Osteoblast (primary cell): ENCODE data around the gene ONECUT1. TPM values are rescaled to one million over a fixed set of nuclear protein-coding genes. Genes with fewer than 3 reads are reported as not detected.
A peak's percentile ranks its signal among the peaks of the same experiment; 100 is the strongest.

Experiments
- DNase-seq: peaks from one replicate; pipeline ENCODE4 v3.0.0; 2011; ENCODE audit warnings: low spot score, mixed read lengths; ENCODE audit not compliant: insufficient read length; ENCODE audit errors: missing footprints
- H2AFZ ChIP-seq: 2 replicates; pipeline ENCODE4 v1.6.0; 2011; ENCODE audit warnings: mild to moderate bottlenecking, low read length
- H3K27ac ChIP-seq: 2 replicates; pipeline ENCODE4 v1.5.1; 2011; ENCODE audit warnings: mild to moderate bottlenecking, low read depth, low read length, moderate library complexity
- H3K27me3 ChIP-seq: 2 replicates; pipeline ENCODE4 v1.6.0; 2012; ENCODE audit warnings: mild to moderate bottlenecking, control low read depth, inconsistent platforms, low read length, moderate library complexity; ENCODE audit not compliant: insufficient read depth
- H3K36me3 ChIP-seq: 2 replicates; pipeline ENCODE4 v1.5.1; 2011; ENCODE audit warnings: mild to moderate bottlenecking, low read length, control low read depth, moderate library complexity; ENCODE audit not compliant: insufficient read depth
- H3K4me1 ChIP-seq: 2 replicates; pipeline ENCODE4 v1.5.1; 2011; ENCODE audit warnings: mild to moderate bottlenecking, low read length, control low read depth, moderate library complexity; ENCODE audit not compliant: insufficient read depth
- H3K4me2 ChIP-seq: 2 replicates; pipeline ENCODE4 v1.6.0; 2011; ENCODE audit warnings: mild to moderate bottlenecking, low read length; ENCODE audit not compliant: insufficient read depth
- H3K4me3 ChIP-seq: fragments of 200-600 bp; sonication (generic); 3 replicates; pipeline ENCODE4 v1.5.1; 2012; ENCODE audit warnings: mild to moderate bottlenecking, low read length, inconsistent platforms; ENCODE audit not compliant: insufficient read depth
- H3K79me2 ChIP-seq: 2 replicates; pipeline ENCODE4 v1.6.0; 2012; ENCODE audit warnings: mild to moderate bottlenecking, low read length, control low read depth, inconsistent platforms; ENCODE audit not compliant: insufficient read depth
- H3K9me3 ChIP-seq: 2 replicates; pipeline ENCODE4 v1.5.1; 2011; ENCODE audit warnings: low read depth, low read length, control low read depth
- H4K20me1 ChIP-seq: 2 replicates; pipeline ENCODE4 v1.6.0; 2012; ENCODE audit warnings: mild to moderate bottlenecking, low read length, control low read depth; ENCODE audit not compliant: insufficient read depth
- CTCF ChIP-seq: IDR thresholded peaks from 2 replicates; pipeline ENCODE4 v1.5.1; 2011; ENCODE audit warnings: mild to moderate bottlenecking, low read depth, low read length, moderate library complexity; ENCODE audit errors: extremely low read depth
- total RNA-seq: library from RNA; depleted of rRNA; stranded (reverse); fragments of >200 nt; gene quantifications from 2 replicates; pipeline ENCODE4 v1.2.3, GENCODE V29; 2012

ONECUT1 gene
- total RNA-seq, 1 donor: not detected

- no peak for TF ChIP-seq CTCF
- H2AFZ ChIP-seq: no peak overlapping the region
- H3K36me3 ChIP-seq: no peaks in the 10 kb centered on the region
- H4K20me1 ChIP-seq: no peaks in the 10 kb centered on the region
- H3K4me1 ChIP-seq: no peaks in the 10 kb centered on the region
- peaks cover 94% of the 10 kb centered on the region for H3K27me3 ChIP-seq
- H3K9me3 ChIP-seq: no peaks in the 10 kb centered on the region
- peak; percentile 58 for DNase-seq
- no peak overlapping the region for H3K4me3 ChIP-seq
- H3K79me2 ChIP-seq: no peaks in the 10 kb centered on the region
- no peak overlapping the region for H3K27ac ChIP-seq
- H3K4me2 ChIP-seq: no peak overlapping the region
These were observed 13.6 kb upstream of the ONECUT1 start for GRCh38 chr15:52803467-52804306.

- peaks cover 99% of the 10 kb centered on the region for H3K27me3 ChIP-seq
- no peak overlapping the region for H3K27ac ChIP-seq
- no peak for TF ChIP-seq CTCF
- no peaks in the 10 kb centered on the region for H4K20me1 ChIP-seq
- no peaks in the 10 kb centered on the region for H3K36me3 ChIP-seq
- H3K4me3 ChIP-seq: no peak overlapping the region
- no peak for DNase-seq
- no peaks in the 10 kb centered on the region for H3K79me2 ChIP-seq
- H3K9me3 ChIP-seq: no peaks in the 10 kb centered on the region
- H2AFZ ChIP-seq: no peak overlapping the region
- H3K4me2 ChIP-seq: no peak overlapping the region
- H3K4me1 ChIP-seq: no peaks in the 10 kb centered on the region
These were observed 13.0 kb upstream of the ONECUT1 start for GRCh38 chr15:52803108-52803466.

- Histone ChIP-seq H4K20me1 (no peaks in the 10 kb centered on the region), H3K4me1 (no peaks in the 10 kb centered on the region), H3K36me3 (no peaks in the 10 kb centered on the region), H3K4me2 (no peak overlapping the region), H3K27me3 (peaks cover 99% of the 10 kb centered on the region), H3K27ac (no peak overlapping the region), H3K79me2 (no peaks in the 10 kb centered on the region), H3K9me3 (no peaks in the 10 kb centered on the region), H3K4me3 (no peak overlapping the region), H2AFZ (no peak overlapping the region)
- no peak for DNase-seq
- TF ChIP-seq CTCF: no peak
These were observed 12.0 kb upstream of the ONECUT1 start for GRCh38 chr15:52802110-52802509.

GRCh38 chr15:52801748-52802085 is 11.6 kb upstream of the ONECUT1 start:
- Histone ChIP-seq H3K27ac (no peak overlapping the region), H4K20me1 (no peaks in the 10 kb centered on the region), H3K79me2 (no peaks in the 10 kb centered on the region), H3K9me3 (no peaks in the 10 kb centered on the region), H3K27me3 (peaks cover 99% of the 10 kb centered on the region), H2AFZ (no peak overlapping the region), H3K4me1 (no peaks in the 10 kb centered on the region), H3K4me3 (no peak overlapping the region), H3K36me3 (no peaks in the 10 kb centered on the region), H3K4me2 (no peak overlapping the region)
- no peak for DNase-seq
- no peak for TF ChIP-seq CTCF
